ENCODE results near the gene PLXNA4. TPM values are rescaled to one million over a fixed set of nuclear protein-coding genes. Genes with fewer than 3 reads are reported as not detected.

The PLXNA4 gene
- total RNA-seq, 1 experiment from 2014 or later: 1.0 TPM

DNA sequence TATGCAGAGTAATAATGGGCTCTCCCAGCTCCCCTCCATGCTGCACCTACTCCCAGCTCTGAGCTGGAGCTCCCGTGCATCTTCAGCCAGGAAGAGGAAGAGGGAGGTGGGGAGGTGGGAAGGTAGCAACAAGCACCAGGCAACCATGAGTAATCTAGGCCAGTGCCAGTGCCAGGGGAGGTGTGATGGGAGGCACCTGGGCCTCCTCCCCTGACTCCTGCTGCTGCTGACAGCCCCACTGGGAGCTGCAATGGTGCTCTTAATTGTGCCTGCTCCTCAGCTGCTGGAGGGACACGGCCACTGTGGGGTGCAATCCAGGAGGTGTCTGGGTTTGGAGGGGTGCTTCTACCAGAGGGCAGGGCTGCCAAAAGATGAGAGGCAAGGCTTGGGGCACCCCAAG is 243.0 kb downstream of the PLXNA4 start:
- H4K20me1 ChIP-seq (ENCODE audit: insufficient read depth): no peaks in the 10 kb centered on the region
- BruUV-seq (replicated peaks): no TSS peak
- H3K36me3 ChIP-seq (ENCODE audit: low read depth): no peaks in the 10 kb centered on the region
- H3K27ac ChIP-seq: no peak overlapping the region
- H3F3A ChIP-seq (ENCODE audit: insufficient read depth, low read depth): no peaks in the 10 kb centered on the region
- no peaks in the 10 kb centered on the region for H3K4me1 ChIP-seq (replicated peaks; ENCODE audit: insufficient read depth)
- H3K27me3 ChIP-seq (ENCODE audit: insufficient read depth, low read depth): peaks cover 84% of the 10 kb centered on the region
- H3K9me3 ChIP-seq (ENCODE audit: insufficient read depth, low read depth): no peaks in the 10 kb centered on the region
- H3K4me3 ChIP-seq: no peak overlapping the region
- intact Hi-C loops (cut with micrococcal nuclease; ENCODE audit: unreplicated experiment): no loop called here
- no peaks in the 10 kb centered on the region for H3K9me2 ChIP-seq (ENCODE audit: insufficient read depth)
- no peak overlapping the region for H3K4me2 ChIP-seq
- no peak overlapping the region for H2AFZ ChIP-seq
- no peak for DNase-seq
- no peak for TF ChIP-seq EZH2 (IDR thresholded peaks at IDR 0.05; ENCODE audit: low read depth)
- TF ChIP-seq, protein P1, sequence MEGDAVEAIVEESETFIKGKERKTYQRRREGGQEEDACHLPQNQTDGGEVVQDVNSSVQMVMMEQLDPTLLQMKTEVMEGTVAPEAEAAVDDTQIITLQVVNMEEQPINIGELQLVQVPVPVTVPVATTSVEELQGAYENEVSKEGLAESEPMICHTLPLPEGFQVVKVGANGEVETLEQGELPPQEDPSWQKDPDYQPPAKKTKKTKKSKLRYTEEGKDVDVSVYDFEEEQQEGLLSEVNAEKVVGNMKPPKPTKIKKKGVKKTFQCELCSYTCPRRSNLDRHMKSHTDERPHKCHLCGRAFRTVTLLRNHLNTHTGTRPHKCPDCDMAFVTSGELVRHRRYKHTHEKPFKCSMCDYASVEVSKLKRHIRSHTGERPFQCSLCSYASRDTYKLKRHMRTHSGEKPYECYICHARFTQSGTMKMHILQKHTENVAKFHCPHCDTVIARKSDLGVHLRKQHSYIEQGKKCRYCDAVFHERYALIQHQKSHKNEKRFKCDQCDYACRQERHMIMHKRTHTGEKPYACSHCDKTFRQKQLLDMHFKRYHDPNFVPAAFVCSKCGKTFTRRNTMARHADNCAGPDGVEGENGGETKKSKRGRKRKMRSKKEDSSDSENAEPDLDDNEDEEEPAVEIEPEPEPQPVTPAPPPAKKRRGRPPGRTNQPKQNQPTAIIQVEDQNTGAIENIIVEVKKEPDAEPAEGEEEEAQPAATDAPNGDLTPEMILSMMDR (conservative IDR thresholded peaks at IDR 0.05): no peak
- ChIA-PET CTCF (no interaction called here), POLR2A (ENCODE audit: unreplicated experiment) (no interaction called here)
- no peaks in the 10 kb centered on the region for H3K79me2 ChIP-seq (ENCODE audit: low read depth)

DNA sequence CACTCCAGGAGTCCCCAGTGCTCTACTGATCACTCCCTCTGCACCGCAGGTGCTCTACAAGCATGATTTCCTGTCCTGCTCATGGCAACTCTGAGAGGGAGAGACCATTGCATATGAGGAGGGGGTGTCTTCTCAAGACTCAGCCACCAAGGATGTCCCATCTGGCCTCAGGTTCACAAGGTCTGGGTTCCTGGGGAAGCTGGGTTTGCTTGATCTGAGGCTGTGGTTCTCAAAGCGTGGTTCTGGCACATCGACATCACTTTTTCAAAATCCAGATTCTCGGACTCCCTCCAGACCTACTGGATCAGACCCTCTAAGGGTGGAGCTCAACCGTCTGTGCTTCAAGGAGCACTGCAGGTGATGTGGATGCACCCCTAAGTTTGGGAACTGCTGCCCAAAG is 247.5 kb downstream of the PLXNA4 start:
- H3K27ac ChIP-seq: no peak overlapping the region
- no peaks in the 10 kb centered on the region for H4K20me1 ChIP-seq (ENCODE audit: insufficient read depth)
- no peaks in the 10 kb centered on the region for H3K36me3 ChIP-seq (ENCODE audit: low read depth)
- H3K27me3 ChIP-seq (ENCODE audit: insufficient read depth, low read depth): peaks cover 96% of the 10 kb centered on the region
- no peak overlapping the region for H3K4me3 ChIP-seq
- no TSS peak for BruUV-seq (replicated peaks)
- H3K4me2 ChIP-seq: no peak overlapping the region
- H2AFZ ChIP-seq: no peak overlapping the region
- no peak for DNase-seq
- no peaks in the 10 kb centered on the region for H3K9me2 ChIP-seq (ENCODE audit: insufficient read depth)
- ChIA-PET CTCF (interaction anchor here (0.5 kb wide), 1 partner anchor 1688 kb away, joined by 3 read pairs; no protein-coding TSS in a partner anchor), POLR2A (ENCODE audit: unreplicated experiment) (interaction anchor here (0.5 kb wide), 1 partner anchor 705 kb away, joined by 3 read pairs; no protein-coding TSS in a partner anchor)
- H3K9me3 ChIP-seq (ENCODE audit: insufficient read depth, low read depth): no peaks in the 10 kb centered on the region
- TF ChIP-seq, protein P1 (conservative IDR thresholded peaks at IDR 0.05): no peak
- no peak for TF ChIP-seq EZH2 (IDR thresholded peaks at IDR 0.05; ENCODE audit: low read depth)
- no peaks in the 10 kb centered on the region for H3F3A ChIP-seq (ENCODE audit: insufficient read depth, low read depth)
- intact Hi-C loops (cut with micrococcal nuclease; ENCODE audit: unreplicated experiment): no loop called here
- no peaks in the 10 kb centered on the region for H3K4me1 ChIP-seq (replicated peaks; ENCODE audit: insufficient read depth)
- H3K79me2 ChIP-seq (ENCODE audit: low read depth): no peaks in the 10 kb centered on the region

DNA sequence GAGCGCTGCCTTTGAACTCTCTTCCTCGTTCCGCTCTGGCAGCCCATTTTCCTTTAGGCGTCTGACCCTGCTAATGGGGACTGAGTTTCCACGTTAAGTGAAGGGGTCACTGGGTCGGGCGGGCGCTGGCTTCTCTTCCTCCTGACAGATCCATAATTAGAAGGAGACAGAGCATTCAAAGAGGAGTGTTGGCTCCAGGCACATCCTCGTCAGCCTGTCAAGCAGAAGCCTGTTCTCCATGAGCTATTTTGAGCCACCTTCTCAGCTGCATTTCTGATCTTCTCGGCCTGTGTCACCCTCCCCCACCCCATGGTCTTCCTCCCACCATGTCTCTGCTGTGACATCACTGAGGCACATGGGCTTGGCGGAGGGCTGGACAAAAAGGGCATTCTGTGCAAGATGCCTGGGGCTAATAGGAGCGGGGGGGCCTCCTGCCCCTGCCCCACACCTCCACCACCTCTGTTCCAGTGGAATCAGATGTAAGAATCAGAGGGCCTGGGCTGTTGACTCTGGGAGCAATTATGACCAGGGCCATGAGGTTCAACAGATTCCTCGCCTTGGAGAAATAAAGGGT is 248.1 kb downstream of the PLXNA4 start:
- H3F3A ChIP-seq (ENCODE audit: insufficient read depth, low read depth): no peaks in the 10 kb centered on the region
- no TSS peak for BruUV-seq (replicated peaks)
- TF ChIP-seq, protein P1 (conservative IDR thresholded peaks at IDR 0.05): no peak
- TF ChIP-seq EZH2 (IDR thresholded peaks at IDR 0.05; ENCODE audit: low read depth): no peak
- H3K27me3 ChIP-seq (ENCODE audit: insufficient read depth, low read depth): peaks cover 97% of the 10 kb centered on the region
- ChIA-PET CTCF (interaction anchor here (0.5 kb wide), 1 partner anchor 1689 kb away, joined by 3 read pairs; no protein-coding TSS in a partner anchor), POLR2A (ENCODE audit: unreplicated experiment) (interaction anchor here (0.5 to 0.6 kb wide), 2 partner anchors 157 to 706 kb away, joined by 3 read pairs; no protein-coding TSS in a partner anchor)
- DNase-seq: no peak
- H4K20me1 ChIP-seq (ENCODE audit: insufficient read depth): no peaks in the 10 kb centered on the region
- no peak overlapping the region for H3K27ac ChIP-seq
- H3K9me2 ChIP-seq (ENCODE audit: insufficient read depth): no peaks in the 10 kb centered on the region
- intact Hi-C loops (cut with micrococcal nuclease; ENCODE audit: unreplicated experiment): no loop called here
- H3K36me3 ChIP-seq (ENCODE audit: low read depth): no peaks in the 10 kb centered on the region
- no peaks in the 10 kb centered on the region for H3K9me3 ChIP-seq (ENCODE audit: insufficient read depth, low read depth)
- no peaks in the 10 kb centered on the region for H3K79me2 ChIP-seq (ENCODE audit: low read depth)
- H3K4me2 ChIP-seq: no peak overlapping the region
- no peak overlapping the region for H2AFZ ChIP-seq
- no peaks in the 10 kb centered on the region for H3K4me1 ChIP-seq (replicated peaks; ENCODE audit: insufficient read depth)
- no peak overlapping the region for H3K4me3 ChIP-seq

Measured in PC-9 (cell line).